Liver (tissue), 9 donors: ENCODE results near the gene TPSB2. TPM values are rescaled to one million over a fixed set of nuclear protein-coding genes. Genes with fewer than 3 reads are reported as not detected.
"Not testable (repeated sequence)": the region's sequence is repeated elsewhere in the genome, so short reads cannot be mapped to it uniquely, and the experiment has no call there.

Experiments used
- DNase-seq: peaks from one replicate; pipeline ENCODE4 v3.0.0-alpha.2; 2017; ENCODE audit warnings: low spot score
- H3K27ac ChIP-seq, 2 donors: one replicate each; pipeline ENCODE4 v1.7.0; 2013; ENCODE audit warnings: inconsistent platforms in 2 of 2, low read length in 2 of 2, control low read depth in 1 of 2, low read depth in 1 of 2, mild to moderate bottlenecking in 1 of 2
- H3K27me3 ChIP-seq, 4 donors: one replicate each; pipeline versions ENCODE4 v1.6.1 to v1.7.0; 2013; ENCODE audit warnings: low read length in 3 of 4, inconsistent platforms in 1 of 4, mild to moderate bottlenecking in 1 of 4, moderate library complexity in 1 of 4; ENCODE audit not compliant: control insufficient read depth in 4 of 4, insufficient read depth in 4 of 4
- H3K36me3 ChIP-seq, 4 donors: one replicate each; pipeline versions ENCODE4 v1.6.1 to v1.7.0; 2013; ENCODE audit warnings: low read length in 3 of 4, mild to moderate bottlenecking in 3 of 4, low read depth in 1 of 4, moderate library complexity in 1 of 4; ENCODE audit not compliant: control insufficient read depth in 4 of 4, insufficient read depth in 3 of 4
- H3K4me1 ChIP-seq, 4 donors: one replicate each; pipeline versions ENCODE4 v1.6.1 to v1.7.0; 2013; ENCODE audit warnings: low read length in 3 of 4, mild to moderate bottlenecking in 3 of 4, moderate library complexity in 1 of 4; ENCODE audit not compliant: control insufficient read depth in 4 of 4, insufficient read depth in 4 of 4
- H3K4me3 ChIP-seq, 3 donors: one replicate each; pipeline versions ENCODE4 v1.6.1 to v1.7.0; 2013; ENCODE audit warnings: low read length in 3 of 3, control low read depth in 1 of 3, low read depth in 1 of 3, mild to moderate bottlenecking in 1 of 3
- H3K9ac ChIP-seq, 2 donors: one replicate each; pipeline ENCODE4 v1.7.0; 2013; ENCODE audit warnings: low read length in 2 of 2, mild to moderate bottlenecking in 2 of 2, moderate library complexity in 2 of 2, control low read depth in 1 of 2, low read depth in 1 of 2
- H3K9me3 ChIP-seq, 4 donors: one replicate each; pipeline versions ENCODE4 v1.6.1 to v1.7.0; 2013; ENCODE audit warnings: low read length in 3 of 4; ENCODE audit not compliant: control insufficient read depth in 4 of 4
- TAF1 ChIP-seq: conservative IDR thresholded peaks from 2 replicates; pipeline ENCODE4 v1.6.1; 2016; ENCODE audit warnings: antibody characterized with exemption, mild to moderate bottlenecking
- WGBS: extraction: QIAGEN DNeasy Blood & Tissue Kit; methylation state at CpG from one replicate; pipeline ENCODE4 v1.1.7; 2013; 5-methylcytosine and 5-hydroxymethylcytosine counted together
- polyA plus RNA-seq, 2 donors: library from polyadenylated mRNA; stranded (reverse) in 1 of 2; unstranded in 1 of 2; fragments of 200-250 nt in 1 of 2; fragments of >200 nt in 1 of 2; fragmentation: Nextera tagmentation in 1 of 2; extraction: Ambion mirVana in 1 of 2; gene quantifications; one replicate each; pipeline versions ENCODE4 v1.2.1 to v1.2.3, GENCODE V29; 2013 to 2015
- total RNA-seq, 2 donors: library from RNA; depleted of rRNA; stranded (reverse); fragments of >200 nt; gene quantifications; one replicate each; pipeline ENCODE4 v1.2.3, GENCODE V29; 2014
- donor health status: healthy.
- donor health status: healthy.
- donor health status: healthy.
- donor health status: healthy.
- donor health status: healthy.

Gene TPSB2
- total and polyA plus RNA-seq, 4 donors, result 0.09 to 12.7 (median 0.45) TPM

GRCh38 chr16:1256874-1257322 lies 26.9 kb upstream of the TPSB2 start:
- 78% methylated on average over 22 of the region's 22 CpGs for WGBS
- H3K4me3 ChIP-seq, result no peak overlapping the region
- peaks cover 0 to 9% (median 1%) of the 10 kb centered on the region in 4 donors for H3K27me3 ChIP-seq
- no peak for DNase-seq
- no peaks in the 10 kb centered on the region for H3K4me1 ChIP-seq
- no peak overlapping the region for H3K9ac ChIP-seq
- TF ChIP-seq TAF1, result no peak
- H3K27ac ChIP-seq, result no peak overlapping the region
- no peaks in the 10 kb centered on the region for H3K9me3 ChIP-seq
- no peaks in the 10 kb centered on the region for H3K36me3 ChIP-seq

GRCh38 chr16:1256296-1256873 lies 26.4 kb upstream of the TPSB2 start:
- 80% methylated on average over 23 of the region's 23 CpGs for WGBS
- not testable (repeated sequence) for DNase-seq, H3K36me3 ChIP-seq, H3K9ac ChIP-seq, H3K9me3 ChIP-seq, H3K4me1 ChIP-seq, H3K4me3 ChIP-seq, H3K27me3 ChIP-seq, H3K27ac ChIP-seq

- H3K27ac ChIP-seq, H3K27me3 ChIP-seq, H3K4me3 ChIP-seq, H3K36me3 ChIP-seq, H3K4me1 ChIP-seq, H3K9me3 ChIP-seq, DNase-seq, H3K9ac ChIP-seq: not testable (repeated sequence)
- WGBS, result 72% methylated on average over 25 of the region's 26 CpGs
Measured at GRCh38 chr16:1255276-1256122, 25.5 kb upstream of the TPSB2 start, which contains the start of gene TPSD1. Gene TPSD1 (plus strand): TSS chr16:1256069. CDS start chr16:1256281, 212 bp downstream.

GRCh38 chr16:1254821-1255220 lies 24.8 kb upstream of the TPSB2 start:
- not testable (repeated sequence) for H3K4me3 ChIP-seq, H3K9me3 ChIP-seq, H3K9ac ChIP-seq, H3K27me3 ChIP-seq, DNase-seq, H3K36me3 ChIP-seq, H3K4me1 ChIP-seq, H3K27ac ChIP-seq
- WGBS, result 85% methylated on average over 3 of the region's 3 CpGs

- WGBS, result no CpG with 5 or more reads among the region's 47 CpGs
- H3K4me1 ChIP-seq, DNase-seq, H3K9me3 ChIP-seq, H3K4me3 ChIP-seq, H3K36me3 ChIP-seq, H3K27me3 ChIP-seq, H3K9ac ChIP-seq, H3K27ac ChIP-seq: not testable (repeated sequence)
Measured at GRCh38 chr16:1253701-1254364, 23.8 kb upstream of the TPSB2 start.

GRCh38 chr16:1249031-1249755 lies 19.2 kb upstream of the TPSB2 start:
- not testable (repeated sequence) for H3K27me3 ChIP-seq, H3K4me1 ChIP-seq, H3K36me3 ChIP-seq, H3K9ac ChIP-seq, H3K4me3 ChIP-seq, H3K9me3 ChIP-seq, DNase-seq, H3K27ac ChIP-seq
- WGBS, result 77% methylated on average over 6 of the region's 43 CpGs

GRCh38 chr16:1247903-1248537 lies 18.0 kb upstream of the TPSB2 start:
- not testable (repeated sequence) for H3K4me3 ChIP-seq, H3K27ac ChIP-seq, DNase-seq, H3K27me3 ChIP-seq, H3K4me1 ChIP-seq, H3K36me3 ChIP-seq, H3K9ac ChIP-seq, H3K9me3 ChIP-seq
- 86% methylated on average over 13 of the region's 14 CpGs for WGBS
